ENCODE measurements around the gene COL2A1. TPM values are rescaled to one million over a fixed set of nuclear protein-coding genes. Genes with fewer than 3 reads are reported as not detected.

The COL2A1 gene
- total and polyA plus RNA-seq, 4 donors: 321 TPM; not detected in 3

DNA sequence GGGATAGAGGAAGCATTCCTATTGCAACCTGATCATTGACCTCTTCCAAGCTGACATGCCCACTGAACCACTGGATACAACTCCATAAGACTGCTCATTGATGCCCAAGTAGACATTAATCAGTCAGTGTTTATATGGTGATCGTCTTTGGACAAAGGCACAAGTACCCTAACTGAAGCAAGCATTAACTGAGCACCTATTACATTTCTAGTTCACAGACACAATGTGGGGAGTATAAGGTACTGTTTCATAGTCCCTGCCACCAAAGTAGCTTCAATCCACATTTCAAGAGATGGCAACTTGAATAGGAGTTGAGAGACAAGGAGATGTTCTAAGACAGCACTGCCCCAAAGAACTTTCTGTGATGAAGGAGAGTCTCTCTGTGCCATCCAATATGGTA lies 10.9 kb upstream of the COL2A1 start (continued):
- TF ChIP-seq REST (IDR thresholded peaks at IDR 0.05): no peak
- TF ChIP-seq TAF1 (conservative IDR thresholded peaks at IDR 0.05): no peak
- no peak for TF ChIP-seq HNF4G (IDR thresholded peaks at IDR 0.05)

DNA sequence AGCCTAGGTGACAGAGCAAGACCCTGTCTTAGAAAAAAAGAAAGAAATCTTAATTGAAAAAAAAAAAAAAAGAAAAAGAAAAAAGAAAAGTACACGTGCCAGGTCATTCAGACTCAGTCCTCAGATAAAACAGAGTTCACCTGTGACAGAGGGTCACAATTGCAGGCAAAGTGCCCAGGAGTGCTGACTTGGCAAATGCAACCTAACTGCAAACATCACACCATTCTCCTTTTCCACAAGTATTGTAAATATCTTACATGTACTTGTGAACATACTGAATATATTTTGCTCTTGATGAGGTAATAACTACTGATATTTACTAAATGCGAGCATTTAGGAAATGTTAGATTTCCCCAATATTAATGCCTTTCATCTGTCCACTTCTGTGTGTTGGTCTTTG lies 9.0 kb upstream of the COL2A1 start:
- Histone ChIP-seq H3K36me3 (ENCODE audit: control insufficient read depth in 4 of 4, insufficient read depth in 3 of 4, low read depth in 1 of 4, low read length in 3 of 4) (no peaks in the 10 kb centered on the region), H3K27me3 (ENCODE audit: control insufficient read depth in 4 of 4, insufficient read depth in 4 of 4, low read length in 3 of 4) (peaks cover 0 to 5% (median under 1%) of the 10 kb centered on the region in 4 donors), H3K4me3 (ENCODE audit: low read depth in 1 of 3, low read length in 3 of 3) (no peak overlapping the region), H3K9me3 (ENCODE audit: control insufficient read depth in 4 of 4, low read length in 3 of 4) (no peaks in the 10 kb centered on the region), H3K9ac (ENCODE audit: low read depth in 1 of 2, low read length in 2 of 2) (no peak overlapping the region), H3K27ac (ENCODE audit: low read depth in 1 of 2, low read length in 2 of 2) (no peak overlapping the region), H3K4me1 (ENCODE audit: control insufficient read depth in 4 of 4, insufficient read depth in 4 of 4, low read length in 3 of 4) (no peaks in the 10 kb centered on the region)
- no peak for DNase-seq (ENCODE audit: low spot score)
- WGBS: 42% methylated on average over 2 of the region's 2 CpGs
- TF ChIP-seq FOXA1 (IDR thresholded peaks at IDR 0.05) (no peak), TAF1 (conservative IDR thresholded peaks at IDR 0.05) (no peak), GABPA (IDR thresholded peaks at IDR 0.05 in 1 of 2, conservative IDR thresholded peaks at IDR 0.05 in 1 of 2) (no peak), RXRA (IDR thresholded peaks at IDR 0.05) (peak; percentile 50 to 65), FOXA2 (IDR thresholded peaks at IDR 0.05) (no peak), JUND (IDR thresholded peaks at IDR 0.05) (no peak), HNF4A (conservative IDR thresholded peaks at IDR 0.05) (peak; percentile 27 to 58), HNF4G (IDR thresholded peaks at IDR 0.05) (no peak), SP1 (IDR thresholded peaks at IDR 0.05) (no peak), EGR1 (IDR thresholded peaks at IDR 0.05; ENCODE audit: low read depth in 2 of 2) (no peak)
- TF ChIP-seq, protein P1, sequence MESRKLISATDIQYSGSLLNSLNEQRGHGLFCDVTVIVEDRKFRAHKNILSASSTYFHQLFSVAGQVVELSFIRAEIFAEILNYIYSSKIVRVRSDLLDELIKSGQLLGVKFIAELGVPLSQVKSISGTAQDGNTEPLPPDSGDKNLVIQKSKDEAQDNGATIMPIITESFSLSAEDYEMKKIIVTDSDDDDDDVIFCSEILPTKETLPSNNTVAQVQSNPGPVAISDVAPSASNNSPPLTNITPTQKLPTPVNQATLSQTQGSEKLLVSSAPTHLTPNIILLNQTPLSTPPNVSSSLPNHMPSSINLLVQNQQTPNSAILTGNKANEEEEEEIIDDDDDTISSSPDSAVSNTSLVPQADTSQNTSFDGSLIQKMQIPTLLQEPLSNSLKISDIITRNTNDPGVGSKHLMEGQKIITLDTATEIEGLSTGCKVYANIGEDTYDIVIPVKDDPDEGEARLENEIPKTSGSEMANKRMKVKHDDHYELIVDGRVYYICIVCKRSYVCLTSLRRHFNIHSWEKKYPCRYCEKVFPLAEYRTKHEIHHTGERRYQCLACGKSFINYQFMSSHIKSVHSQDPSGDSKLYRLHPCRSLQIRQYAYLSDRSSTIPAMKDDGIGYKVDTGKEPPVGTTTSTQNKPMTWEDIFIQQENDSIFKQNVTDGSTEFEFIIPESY (IDR thresholded peaks at IDR 0.05): no peak
- TF ChIP-seq, protein P2, sequence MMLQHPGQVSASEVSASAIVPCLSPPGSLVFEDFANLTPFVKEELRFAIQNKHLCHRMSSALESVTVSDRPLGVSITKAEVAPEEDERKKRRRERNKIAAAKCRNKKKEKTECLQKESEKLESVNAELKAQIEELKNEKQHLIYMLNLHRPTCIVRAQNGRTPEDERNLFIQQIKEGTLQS (IDR thresholded peaks at IDR 0.05): no peak

DNA sequence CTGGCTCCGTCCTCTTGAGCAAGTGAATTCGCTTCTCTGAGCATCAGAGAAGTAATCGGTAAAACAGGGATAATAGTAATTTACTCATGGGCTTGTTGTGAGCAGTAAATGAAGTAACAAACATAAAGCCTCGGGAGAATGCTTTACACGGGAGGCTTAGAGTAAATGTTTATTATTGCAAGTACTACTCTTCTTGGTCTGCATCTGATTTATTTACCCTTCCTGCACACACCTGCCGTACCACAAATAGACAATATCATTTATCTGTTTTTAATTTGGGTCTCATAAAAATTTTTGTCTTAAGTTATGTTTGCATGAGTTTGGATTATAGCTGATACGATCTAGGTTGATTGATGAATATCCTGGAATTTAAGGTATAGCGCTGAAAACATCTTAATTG lies 7.8 kb upstream of the COL2A1 start:
- H3K27ac ChIP-seq (ENCODE audit: low read depth in 1 of 2, low read length in 2 of 2): no peak overlapping the region
- no peaks in the 10 kb centered on the region for H3K4me1 ChIP-seq (ENCODE audit: control insufficient read depth in 4 of 4, insufficient read depth in 4 of 4, low read length in 3 of 4)
- H3K4me3 ChIP-seq (ENCODE audit: low read depth in 1 of 3, low read length in 3 of 3): no peak overlapping the region
- TF ChIP-seq HNF4A (conservative IDR thresholded peaks at IDR 0.05): no peak
- TF ChIP-seq EGR1 (IDR thresholded peaks at IDR 0.05; ENCODE audit: low read depth in 2 of 2): no peak
- TF ChIP-seq NR2F2 (IDR thresholded peaks at IDR 0.05): no peak
- no peak for TF ChIP-seq FOXA2 (IDR thresholded peaks at IDR 0.05)
- no peak for TF ChIP-seq JUND (IDR thresholded peaks at IDR 0.05)
- TF ChIP-seq RAD21 (IDR thresholded peaks at IDR 0.05): no peak
- no peak for TF ChIP-seq CTCF (IDR thresholded peaks at IDR 0.05; ENCODE audit: low read depth, low read length, missing input control)
- TF ChIP-seq, protein P1 (IDR thresholded peaks at IDR 0.05): no peak
- TF ChIP-seq, protein P2 (IDR thresholded peaks at IDR 0.05): no peak
- no peak for TF ChIP-seq MAX (IDR thresholded peaks at IDR 0.05)
- TF ChIP-seq RXRA (IDR thresholded peaks at IDR 0.05): no peak
- TF ChIP-seq TAF1 (conservative IDR thresholded peaks at IDR 0.05): no peak
- H3K9me3 ChIP-seq (ENCODE audit: control insufficient read depth in 4 of 4, low read length in 3 of 4): no peaks in the 10 kb centered on the region
- no peak overlapping the region for H3K9ac ChIP-seq (ENCODE audit: low read depth in 1 of 2, low read length in 2 of 2)
- peaks cover 0 to 3% (median under 1%) of the 10 kb centered on the region in 4 donors for H3K27me3 ChIP-seq (ENCODE audit: control insufficient read depth in 4 of 4, insufficient read depth in 4 of 4, low read length in 3 of 4)
- DNase-seq (ENCODE audit: low spot score): no peak
- H3K36me3 ChIP-seq (ENCODE audit: control insufficient read depth in 4 of 4, insufficient read depth in 3 of 4, low read depth in 1 of 4, low read length in 3 of 4): no peaks in the 10 kb centered on the region
- 78% methylated on average over 8 of the region's 8 CpGs for WGBS

All from liver (tissue), 9 donors.